Gastrocnemius medialis (tissue), 4 donors: Measurements from ENCODE around the gene PRPS2.

Experiments
- POLR2A ChIP-seq, 2 donors: fragments of 450-650 bp; IDR thresholded peaks; one replicate each; pipeline ENCODE4 v1.6.1; 2017; ENCODE audit warnings: antibody characterized with exemption in 2 of 2, mild to moderate bottlenecking in 2 of 2, moderate library complexity in 2 of 2
- TF ChIP-seq, protein P1 (sequence below), 5 experiments: fragments of 450-650 bp in 3 of 5; fragments of 200-600 bp in 2 of 5; sonication (generic) in 2 of 5; IDR thresholded peaks in 4 of 5; conservative IDR thresholded peaks in 1 of 5; 1 replicate in 4 of 5; 2 replicates in 1 of 5; pipeline ENCODE4 v1.5.1; 2016 to 2019; ENCODE audit warnings: antibody characterized with exemption in 5 of 5, mild to moderate bottlenecking in 3 of 5, moderate library complexity in 3 of 5

DNA sequence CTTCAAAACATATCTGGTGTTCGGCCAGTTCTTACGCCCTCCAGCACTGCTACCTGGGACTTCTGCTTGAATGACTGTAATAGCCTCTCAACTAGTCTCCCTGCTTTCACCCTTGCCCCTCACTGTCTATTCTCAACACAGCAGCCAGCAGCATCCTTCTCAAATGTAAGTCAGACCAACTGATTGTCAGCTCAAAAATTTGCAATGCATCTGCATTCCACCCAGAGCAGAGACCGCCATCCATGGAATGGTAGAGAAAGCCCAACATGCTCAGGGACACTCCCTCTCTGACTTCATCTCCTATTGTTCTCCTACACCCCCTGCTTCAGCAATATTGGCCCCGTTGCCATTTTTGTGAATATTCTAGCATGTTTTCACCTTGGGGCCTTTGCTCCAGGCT lies 81.5 kb downstream of the PRPS2 start:
- TF ChIP-seq, protein P1, sequence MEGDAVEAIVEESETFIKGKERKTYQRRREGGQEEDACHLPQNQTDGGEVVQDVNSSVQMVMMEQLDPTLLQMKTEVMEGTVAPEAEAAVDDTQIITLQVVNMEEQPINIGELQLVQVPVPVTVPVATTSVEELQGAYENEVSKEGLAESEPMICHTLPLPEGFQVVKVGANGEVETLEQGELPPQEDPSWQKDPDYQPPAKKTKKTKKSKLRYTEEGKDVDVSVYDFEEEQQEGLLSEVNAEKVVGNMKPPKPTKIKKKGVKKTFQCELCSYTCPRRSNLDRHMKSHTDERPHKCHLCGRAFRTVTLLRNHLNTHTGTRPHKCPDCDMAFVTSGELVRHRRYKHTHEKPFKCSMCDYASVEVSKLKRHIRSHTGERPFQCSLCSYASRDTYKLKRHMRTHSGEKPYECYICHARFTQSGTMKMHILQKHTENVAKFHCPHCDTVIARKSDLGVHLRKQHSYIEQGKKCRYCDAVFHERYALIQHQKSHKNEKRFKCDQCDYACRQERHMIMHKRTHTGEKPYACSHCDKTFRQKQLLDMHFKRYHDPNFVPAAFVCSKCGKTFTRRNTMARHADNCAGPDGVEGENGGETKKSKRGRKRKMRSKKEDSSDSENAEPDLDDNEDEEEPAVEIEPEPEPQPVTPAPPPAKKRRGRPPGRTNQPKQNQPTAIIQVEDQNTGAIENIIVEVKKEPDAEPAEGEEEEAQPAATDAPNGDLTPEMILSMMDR (IDR thresholded peaks at IDR 0.05 in 4 of 5, conservative IDR thresholded peaks at IDR 0.05 in 1 of 5) = no peak
- no peak for TF ChIP-seq POLR2A (IDR thresholded peaks at IDR 0.05)
